ENCODE measurements around the gene ZZZ3.
"Not testable (repeated sequence)": the region's sequence is repeated elsewhere in the genome, so short reads cannot be mapped to it uniquely, and the experiment has no call there.

Gene ZZZ3

DNA sequence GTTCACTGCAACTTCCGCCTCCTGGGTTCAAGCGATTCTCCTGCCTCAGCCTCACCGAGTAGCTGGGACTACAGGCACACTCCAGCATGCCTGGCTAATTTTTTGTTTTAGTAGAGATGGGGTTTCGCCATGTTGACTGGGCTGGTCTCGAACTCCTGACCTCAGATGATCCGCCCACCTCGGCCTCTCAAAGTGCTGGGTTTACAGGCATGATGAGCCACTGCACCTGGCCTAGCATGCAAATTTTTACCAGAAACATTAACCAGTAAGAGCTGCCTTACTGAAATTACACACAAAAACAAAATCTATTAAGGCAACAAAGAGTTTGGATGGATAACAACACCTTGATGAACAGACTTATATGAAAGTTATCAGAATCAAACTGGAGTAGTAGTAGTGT is 12.1 kb downstream of the ZZZ3 start:
- DNase-seq (ENCODE audit: low read depth), result no peak

DNA sequence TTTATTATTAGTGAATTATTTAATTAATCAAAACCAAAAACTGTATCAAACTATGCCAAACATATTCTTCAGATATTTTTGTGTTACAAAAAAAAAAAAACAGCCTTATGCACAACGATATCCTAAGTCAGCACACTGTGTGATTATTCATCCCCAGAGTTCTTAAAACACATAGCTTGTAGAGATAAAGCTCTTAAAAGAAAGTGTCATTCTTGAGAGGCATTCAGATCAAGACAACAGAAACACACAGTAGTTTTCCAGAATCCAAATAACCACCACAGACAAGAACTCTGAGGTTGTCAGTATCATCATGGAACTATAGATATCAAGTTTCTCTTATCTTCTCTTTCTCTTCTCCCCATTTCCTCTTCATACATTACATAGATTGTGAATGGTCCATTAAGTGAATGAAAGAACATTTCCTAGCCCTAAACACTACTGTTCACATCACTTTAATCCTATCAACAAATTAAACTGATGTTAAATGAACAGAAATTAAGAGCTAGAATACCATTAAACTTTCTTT is 13.5 kb downstream of the ZZZ3 start:
- no peak for DNase-seq (ENCODE audit: low read depth)

DNA sequence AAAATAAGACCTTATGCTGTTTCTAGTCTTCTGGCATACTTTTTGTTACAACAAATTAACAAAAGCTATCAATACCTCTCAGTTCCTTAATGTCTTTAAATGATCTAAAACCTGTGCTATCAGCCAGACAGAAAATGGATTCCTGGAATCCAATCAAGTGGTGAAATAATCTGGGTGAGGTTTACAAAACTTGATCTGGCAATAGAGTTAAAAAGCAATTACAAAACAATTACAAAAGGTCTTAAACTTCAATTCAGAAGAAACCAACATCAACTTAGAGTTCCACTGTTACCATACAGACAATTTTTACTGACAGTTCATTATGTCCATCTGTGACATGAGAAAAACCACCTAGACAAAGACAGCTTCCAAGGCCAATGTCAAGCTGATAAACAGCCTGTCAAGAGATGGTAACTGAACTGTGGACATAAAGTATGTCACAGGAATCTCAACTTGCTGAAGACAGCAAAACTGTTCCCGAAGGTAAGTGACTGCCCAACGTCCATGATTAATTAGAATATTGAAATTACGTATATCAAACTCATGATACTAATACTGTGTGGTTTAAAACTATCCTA is 17.4 kb downstream of the ZZZ3 start:
- DNase-seq (ENCODE audit: low read depth), result no peak

DNA sequence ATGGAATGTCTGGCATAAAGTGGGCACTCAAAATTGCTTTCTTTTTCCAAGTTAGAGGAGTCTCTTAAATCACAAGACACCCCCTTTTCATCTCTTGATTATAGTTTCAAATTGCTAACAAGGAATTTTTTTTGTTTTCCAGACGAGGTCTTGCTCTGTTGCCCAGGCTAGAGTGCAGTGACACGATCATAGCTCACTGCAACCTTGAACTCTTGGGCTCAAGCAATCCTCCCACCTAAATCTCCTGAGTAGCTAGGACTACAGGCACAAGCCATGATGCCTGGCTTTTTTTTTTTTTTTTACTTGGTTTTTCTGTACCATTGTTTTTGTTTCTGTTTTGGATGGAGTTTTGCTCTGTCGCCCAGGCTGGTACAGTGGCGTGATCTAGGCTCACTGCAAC is 20.8 kb downstream of the ZZZ3 start:
- no peak for DNase-seq (ENCODE audit: low read depth)

DNA sequence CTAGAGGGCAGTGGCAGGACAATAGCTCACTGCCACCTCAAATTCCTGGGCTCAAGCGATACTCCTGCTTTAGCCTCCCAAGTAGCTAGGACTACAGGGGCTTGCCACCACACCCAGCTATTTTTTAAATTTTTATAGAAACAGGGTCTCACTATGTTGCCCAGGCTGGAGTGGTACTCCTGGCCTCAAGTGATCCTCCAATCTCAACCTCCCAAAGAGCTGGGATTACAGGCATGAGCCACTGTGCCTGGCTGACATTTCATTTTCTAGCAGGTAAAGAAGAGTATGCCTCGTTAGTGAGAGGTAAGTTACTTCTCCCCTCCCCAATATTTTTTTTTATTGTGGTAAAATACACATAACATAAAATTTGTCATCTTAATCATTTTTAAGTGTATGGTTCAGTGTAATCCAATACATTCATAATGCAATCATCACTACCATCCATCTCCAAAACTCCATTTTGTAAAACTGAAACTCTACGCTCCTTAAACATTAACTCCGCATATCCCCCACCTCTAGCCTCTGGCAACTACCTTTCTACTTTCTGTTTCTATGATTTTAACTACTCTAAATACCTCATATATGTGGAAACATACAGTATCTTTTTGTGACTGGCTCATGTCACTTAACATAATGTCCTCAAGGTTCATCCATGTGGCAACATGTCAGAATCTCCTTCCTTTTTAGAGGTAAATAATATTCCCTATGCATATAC is 22.4 kb downstream of the ZZZ3 start:
- no peak for DNase-seq (ENCODE audit: low read depth)

DNA sequence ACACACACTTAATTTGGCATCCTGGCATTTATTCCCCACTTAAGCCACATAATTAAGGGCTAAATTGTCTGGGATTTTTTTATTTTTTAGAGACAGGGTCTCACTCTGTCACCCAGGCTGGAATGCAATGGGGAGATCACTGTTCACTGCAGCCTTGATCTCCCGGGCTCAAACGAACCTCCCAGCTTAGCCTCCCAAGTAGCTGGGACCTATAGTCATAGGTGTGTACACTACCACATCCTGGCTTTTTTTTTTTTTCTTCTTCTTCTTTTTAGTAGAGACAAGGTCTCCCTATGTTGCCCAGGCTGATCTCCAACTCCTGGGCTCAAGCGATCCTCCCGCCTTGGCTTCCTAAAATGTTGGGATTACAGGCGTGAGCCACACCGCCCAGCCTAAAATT is 24.2 kb downstream of the ZZZ3 start:
- no peak for DNase-seq (ENCODE audit: low read depth)

DNA sequence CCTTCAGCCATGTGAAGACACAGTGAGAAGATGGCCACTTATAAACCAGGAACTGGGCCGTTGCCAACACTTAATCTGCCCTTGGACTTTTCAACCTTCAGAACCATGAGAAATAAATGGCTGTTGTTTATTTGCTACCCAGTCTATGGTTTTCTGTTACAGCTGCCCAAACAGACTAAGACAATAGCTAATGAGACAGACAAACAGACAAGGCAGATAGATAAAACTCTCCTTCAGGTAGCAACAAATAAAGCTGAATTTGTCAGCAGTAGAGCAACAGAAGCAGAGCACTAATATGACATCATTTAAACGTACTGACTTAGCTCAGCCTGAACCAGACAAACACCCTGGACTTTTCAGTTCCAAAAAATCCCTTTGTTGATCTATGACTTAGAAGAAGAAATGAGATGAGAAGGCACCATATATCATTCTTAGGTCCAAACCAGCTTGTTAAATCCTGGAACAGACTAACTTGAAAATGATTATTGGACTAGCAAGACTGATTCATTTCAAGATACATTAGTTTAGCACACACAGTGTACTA is 27.0 kb downstream of the ZZZ3 start:
- no peak for DNase-seq (ENCODE audit: low read depth)

DNA sequence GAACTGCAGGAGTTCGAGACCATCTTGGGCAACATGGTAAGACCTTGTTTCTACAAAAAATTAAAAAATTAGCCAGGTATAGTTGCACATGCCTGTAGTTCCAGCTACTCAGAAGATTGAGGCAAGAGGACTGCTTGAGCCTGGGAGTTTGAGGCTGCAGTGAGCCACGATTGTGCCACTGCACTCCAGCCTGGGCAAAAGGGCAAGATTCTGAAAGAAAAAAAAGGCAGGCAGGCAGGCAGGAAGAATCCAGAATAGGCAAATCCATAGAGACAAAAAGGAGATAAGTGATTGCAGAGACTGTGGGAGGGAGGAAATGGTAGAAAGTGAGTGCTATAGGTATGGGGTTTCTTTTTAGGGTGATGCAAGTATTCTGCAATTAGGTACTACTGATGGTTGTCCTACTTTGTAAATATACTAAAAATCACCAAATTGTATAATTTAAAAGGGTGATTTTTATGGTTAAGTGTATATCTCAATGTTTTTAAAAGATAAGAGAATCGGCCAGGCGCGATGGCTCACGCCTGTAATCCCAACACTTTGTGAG is 29.4 kb downstream of the ZZZ3 start:
- DNase-seq (ENCODE audit: low read depth), result no peak

DNA sequence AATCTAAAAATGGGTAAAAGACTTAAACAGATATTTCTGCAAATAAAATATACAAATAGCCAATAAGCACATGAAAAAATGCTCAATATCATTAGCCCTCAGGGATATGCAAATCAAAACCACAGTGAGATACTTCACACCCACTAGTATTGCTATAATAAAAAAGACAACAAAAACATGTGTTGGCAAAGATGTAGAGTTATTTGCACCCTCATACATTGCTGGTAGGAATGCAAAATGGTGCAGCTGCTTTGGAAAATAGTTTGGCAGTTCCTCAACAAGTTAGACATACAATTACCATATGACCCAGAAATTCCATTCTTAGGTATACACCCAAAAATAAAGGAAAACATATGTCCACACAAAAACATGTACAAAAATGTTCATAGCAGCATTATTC is 30.2 kb downstream of the ZZZ3 start:
- DNase-seq (ENCODE audit: low read depth), result no peak

DNA sequence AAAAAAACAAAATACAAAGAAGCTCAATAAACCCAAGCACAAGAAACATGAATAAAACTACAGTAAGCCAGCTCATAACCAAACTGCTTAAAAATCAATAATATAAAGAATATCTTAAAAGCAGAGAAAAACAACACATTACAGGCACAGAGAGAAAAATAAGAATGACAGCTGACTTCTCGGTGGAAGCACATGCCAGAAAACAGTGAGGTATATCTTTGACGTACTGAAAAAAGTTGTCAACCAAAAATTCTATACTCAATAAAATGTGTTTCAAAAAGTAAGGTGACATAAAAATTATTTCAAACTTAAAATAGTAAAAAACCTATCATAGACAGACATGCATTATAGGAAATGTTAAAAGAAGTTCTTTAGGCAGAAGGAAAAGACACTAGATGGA is 33.3 kb downstream of the ZZZ3 start:
- no peak for DNase-seq (ENCODE audit: low read depth)

DNA sequence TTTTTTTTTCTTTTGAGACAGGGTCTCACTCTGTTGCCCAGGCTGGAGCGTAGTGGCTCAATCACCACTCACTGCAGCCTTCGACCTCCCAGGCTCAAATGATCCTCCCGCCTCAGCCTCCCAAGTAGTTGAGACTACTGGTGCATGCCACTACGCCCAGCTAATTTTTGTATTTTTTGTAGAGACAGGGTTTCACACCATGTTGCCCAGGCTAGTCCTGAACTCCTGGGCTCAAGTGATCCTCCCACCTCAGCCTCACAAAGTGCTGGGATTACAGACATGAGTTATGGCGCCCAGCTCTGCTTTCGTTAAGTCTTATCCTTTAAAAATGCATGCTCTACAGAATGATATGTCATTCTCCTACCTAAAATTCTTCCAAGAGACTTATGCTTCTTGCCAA is 36.2 kb downstream of the ZZZ3 start:
- not testable (repeated sequence) for DNase-seq (ENCODE audit: low read depth)

DNA sequence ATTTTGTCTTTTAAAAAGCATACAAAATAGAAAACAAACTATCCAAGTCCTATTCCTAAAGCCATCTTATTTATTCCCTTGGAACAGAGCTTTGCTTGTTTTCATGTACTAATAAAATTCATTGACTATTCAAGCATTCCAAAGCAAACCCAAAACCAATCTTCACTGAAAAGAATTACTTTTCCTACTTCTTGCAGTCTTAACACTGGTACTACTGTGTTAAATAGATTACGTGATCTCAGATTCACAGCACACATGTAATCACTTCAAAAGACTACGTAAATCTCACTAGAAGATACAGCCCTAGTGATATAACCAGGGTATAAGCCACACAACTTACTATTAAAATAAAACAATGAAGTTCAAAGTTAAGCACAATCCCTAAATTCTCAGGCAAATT is 39.0 kb downstream of the ZZZ3 start:
- no peak for DNase-seq (ENCODE audit: low read depth)

DNA sequence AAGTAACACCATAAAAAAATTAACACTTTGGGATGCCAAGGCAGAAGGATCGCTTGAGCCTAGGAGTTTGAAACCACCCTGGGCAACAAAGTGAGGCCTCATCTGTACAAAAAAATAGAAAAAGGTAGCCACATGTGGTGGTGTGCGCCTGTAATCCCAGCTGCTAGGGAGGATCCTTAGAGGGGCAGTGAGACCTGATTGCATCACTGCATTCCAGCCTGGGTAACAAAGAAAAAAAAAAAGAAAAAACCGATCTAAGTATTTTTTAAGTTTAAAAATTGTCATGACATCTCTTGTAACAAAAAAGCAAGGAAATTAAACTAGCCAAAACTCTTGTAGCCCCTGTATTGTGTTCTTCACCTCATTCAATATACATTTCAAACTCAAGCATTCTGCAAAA is 39.5 kb downstream of the ZZZ3 start:
- DNase-seq (ENCODE audit: low read depth), result no peak

DNA sequence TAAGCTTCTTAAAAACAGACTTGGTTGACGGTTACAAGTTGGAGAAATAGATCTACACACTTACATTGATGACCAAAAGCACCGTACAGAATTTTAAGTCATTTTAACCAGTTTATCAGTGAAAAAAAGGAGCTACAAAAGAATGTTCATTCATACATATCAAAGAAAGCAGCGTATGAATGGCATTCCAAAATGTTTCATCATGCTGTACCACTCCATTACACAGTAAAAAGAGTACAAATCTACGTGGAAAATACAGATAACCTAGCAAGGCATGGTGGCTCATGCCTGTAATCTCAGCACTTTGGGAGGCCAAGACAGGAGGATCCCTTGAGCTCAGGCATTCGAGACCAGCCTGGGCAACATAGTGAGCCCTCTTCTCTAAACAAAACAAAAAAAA is 40.3 kb downstream of the ZZZ3 start:
- no peak for DNase-seq (ENCODE audit: low read depth)

DNA sequence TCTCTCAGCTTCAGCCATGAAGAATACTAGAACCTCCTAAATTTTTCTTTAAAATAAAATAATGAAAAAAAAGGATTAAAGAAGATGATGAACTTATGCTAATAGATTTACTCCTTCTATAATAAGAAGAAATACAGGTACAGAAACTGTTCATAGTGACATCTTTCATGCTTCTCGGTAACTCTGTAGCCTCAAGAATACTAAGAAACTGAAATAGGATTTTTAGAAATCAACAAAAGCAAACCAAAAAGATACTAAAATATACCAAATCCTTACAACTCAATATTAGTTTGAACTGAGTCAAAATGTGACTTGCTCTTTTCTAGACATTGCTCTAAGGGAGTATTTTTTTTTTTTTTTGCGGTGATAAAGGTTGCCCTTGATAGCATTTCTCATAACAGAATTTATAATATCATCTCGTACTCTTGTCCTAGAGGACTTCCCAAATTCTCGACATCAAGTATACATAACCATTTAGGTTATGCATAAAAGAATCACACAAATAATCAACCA is 42.8 kb downstream of the ZZZ3 start:
- no peak for DNase-seq (ENCODE audit: low read depth)

DNA sequence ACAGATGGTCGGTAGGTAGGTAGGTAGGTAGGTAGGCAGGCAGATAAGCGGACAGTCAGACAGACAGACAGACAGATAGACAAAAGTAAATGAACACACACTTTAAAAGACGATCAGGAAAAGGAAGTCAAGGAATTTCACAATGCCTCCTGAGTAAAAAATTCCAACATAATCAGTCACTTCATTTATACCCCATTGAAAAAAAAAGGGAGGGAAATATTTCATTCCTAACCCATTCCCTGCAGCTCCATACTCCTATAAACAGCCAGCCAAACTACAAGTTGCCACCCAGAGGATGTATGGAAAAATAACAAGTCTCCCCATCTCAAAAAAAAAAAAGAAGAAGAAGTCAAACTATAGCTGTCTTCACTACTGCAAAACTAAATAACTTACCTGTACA is 43.4 kb downstream of the ZZZ3 start:
- no peak for DNase-seq (ENCODE audit: low read depth)

DNA sequence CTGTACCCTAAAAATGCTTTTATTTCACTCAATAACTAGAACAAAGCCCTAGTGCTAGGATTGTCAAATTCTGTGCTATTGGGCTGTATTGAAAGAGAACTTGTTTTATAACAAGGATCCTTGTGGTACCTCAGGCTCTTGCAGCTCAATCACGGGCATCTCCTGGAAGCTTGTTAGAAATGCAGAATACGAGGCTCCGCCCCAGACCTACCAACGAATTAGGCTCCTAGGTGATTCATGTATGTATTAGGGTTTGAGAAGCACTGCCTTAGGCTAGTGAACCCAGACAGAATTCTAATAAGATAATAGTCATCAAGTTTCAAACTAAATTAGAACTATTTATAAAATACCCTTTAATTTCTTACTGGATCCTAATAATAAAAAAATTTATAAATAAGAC is 45.6 kb downstream of the ZZZ3 start:
- no peak for DNase-seq (ENCODE audit: low read depth)
